GM12872 (cell line): ENCODE measurements around the gene ZP1.

Source experiments
- CTCF ChIP-seq: IDR thresholded peaks from 3 replicates; pipeline ENCODE4 v1.5.1; 2011; ENCODE audit warnings: low read depth, mild to moderate bottlenecking, low read length, moderate library complexity; ENCODE audit not compliant: insufficient read depth

The ZP1 gene

GRCh38 chr11:60879971-60880588 is 12.7 kb downstream of the ZP1 start:
- no peak for TF ChIP-seq CTCF

- TF ChIP-seq CTCF, result no peak
Observed at GRCh38 chr11:60880643-60881282, 13.4 kb downstream of the ZP1 start.

- TF ChIP-seq CTCF, result peak; percentile 66
Observed at GRCh38 chr11:60887556-60887955, 20.2 kb downstream of the ZP1 start.

GRCh38 chr11:60889869-60890311 is 22.5 kb downstream of the ZP1 start:
- no peak for TF ChIP-seq CTCF

- TF ChIP-seq CTCF, result no peak
Observed at GRCh38 chr11:60890696-60891095, 23.4 kb downstream of the ZP1 start.

GRCh38 chr11:60891103-60891741 is 23.9 kb downstream of the ZP1 start:
- TF ChIP-seq CTCF, result no peak

- no peak for TF ChIP-seq CTCF
Observed at GRCh38 chr11:60895687-60896086, 28.3 kb downstream of the ZP1 start.
